DND-41 (cell line): ENCODE results near the gene ROS1.
"Not testable (repeated sequence)": the region's sequence is repeated elsewhere in the genome, so short reads cannot be mapped to it uniquely, and the experiment has no call there.

ENCODE experiments used
- ATAC-seq: fragments of 200-7000 bp; cut with Tn5 transposase; 3 replicates; pipeline ENCODE4 v1.9.1; 2021; ENCODE audit warnings: low read depth; ENCODE audit not compliant: insufficient read depth
- DNase-seq: peaks from one replicate; pipeline ENCODE4 v3.0.0-alpha.2; 2020
- H2AFZ ChIP-seq: 2 replicates; pipeline ENCODE4 v1.6.0; 2012; ENCODE audit warnings: low read depth, low read length
- H3K27ac ChIP-seq: 2 replicates; pipeline ENCODE4 v1.5.1; 2012; ENCODE audit warnings: low read length, inconsistent platforms
- H3K27me3 ChIP-seq: fragments of 200-600 bp; sonication (generic); 2 replicates; pipeline ENCODE4 v1.6.0; 2012; ENCODE audit warnings: low read length, mild to moderate bottlenecking, inconsistent platforms; ENCODE audit not compliant: insufficient read depth, poor library complexity
- H3K36me3 ChIP-seq: 2 replicates; pipeline ENCODE4 v1.5.1; 2012; ENCODE audit warnings: low read length, inconsistent platforms; ENCODE audit not compliant: insufficient read depth
- H3K4me1 ChIP-seq: 2 replicates; pipeline ENCODE4 v1.5.1; 2012; ENCODE audit warnings: mild to moderate bottlenecking, low read length; ENCODE audit not compliant: insufficient read depth
- H3K4me2 ChIP-seq: 2 replicates; pipeline ENCODE4 v1.6.0; 2012; ENCODE audit warnings: mild to moderate bottlenecking, moderate library complexity, low read length, inconsistent platforms; ENCODE audit not compliant: insufficient read depth
- H3K4me3 ChIP-seq, 2 experiments: fragments of 200-600 bp in 1 of 2; shearing (Covaris generic) in 1 of 2; 2 replicates each; pipeline ENCODE4 v1.5.1; 2012 to 2016; ENCODE audit warnings: inconsistent platforms in 2 of 2, low read length in 2 of 2, mild to moderate bottlenecking in 2 of 2, low read depth in 1 of 2, moderate library complexity in 1 of 2
- H3K79me2 ChIP-seq: 2 replicates; pipeline ENCODE4 v1.6.0; 2012; ENCODE audit warnings: low read length, inconsistent platforms; ENCODE audit not compliant: insufficient read depth
- H3K9ac ChIP-seq: 2 replicates; pipeline ENCODE4 v1.6.0; 2012; ENCODE audit warnings: low read depth, mild to moderate bottlenecking, inconsistent platforms, low read length, moderate library complexity
- H3K9me3 ChIP-seq: 2 replicates; pipeline ENCODE4 v1.5.1; 2012; ENCODE audit warnings: low read length, moderate library complexity, mild to moderate bottlenecking, inconsistent platforms; ENCODE audit not compliant: insufficient read depth, severe bottlenecking
- H4K20me1 ChIP-seq: 2 replicates; pipeline ENCODE4 v1.6.0; 2012; ENCODE audit warnings: low read length; ENCODE audit not compliant: insufficient read depth
- CTCF ChIP-seq: IDR thresholded peaks from 2 replicates; pipeline ENCODE4 v1.5.1; 2012; ENCODE audit warnings: borderline replicate concordance, low read length, moderate library complexity, mild to moderate bottlenecking; ENCODE audit not compliant: poor library complexity, severe bottlenecking; ENCODE audit errors: extremely low read depth
- EZH2 ChIP-seq: IDR thresholded peaks from 3 replicates; pipeline ENCODE4 v1.6.1; 2012; ENCODE audit warnings: borderline replicate concordance, low read depth, mild to moderate bottlenecking, moderate library complexity, low read length, inconsistent platforms; ENCODE audit not compliant: severe bottlenecking

ROS1 gene

GRCh38 chr6:117373211-117373813, 52.4 kb downstream of the ROS1 start:
- no peak for ATAC-seq
- no peak for DNase-seq
- no peaks in the 10 kb centered on the region for H3K79me2 ChIP-seq
- no peak overlapping the region for H2AFZ ChIP-seq
- TF ChIP-seq CTCF (no peak), EZH2 (no peak)
- no peaks in the 10 kb centered on the region for H4K20me1 ChIP-seq
- no peak overlapping the region for H3K27ac ChIP-seq
- no peak overlapping the region for H3K4me3 ChIP-seq
- H3K4me2 ChIP-seq = 0 out of 2 replicates have a peak overlapping the region, but pooled peaks have one; percentile 58
- no peaks in the 10 kb centered on the region for H3K36me3 ChIP-seq
- H3K9ac ChIP-seq = no peak overlapping the region
- no peaks in the 10 kb centered on the region for H3K27me3 ChIP-seq
- no peaks in the 10 kb centered on the region for H3K9me3 ChIP-seq
- H3K4me1 ChIP-seq = peaks cover 15% of the 10 kb centered on the region

- peak; percentile 31 for DNase-seq
- Histone ChIP-seq H3K4me2 (peak overlapping the region; percentile 58), H2AFZ (peak overlapping the region; percentile 47), H3K4me3 (peak overlapping the region in 1 of 2 experiments; percentile 51; a peak in 2 of 4 replicates), H3K4me1 (peaks cover 15% of the 10 kb centered on the region)
- not testable (repeated sequence) for H3K27ac ChIP-seq, H3K79me2 ChIP-seq, H3K36me3 ChIP-seq, H3K27me3 ChIP-seq, H4K20me1 ChIP-seq, H3K9ac ChIP-seq, H3K9me3 ChIP-seq
- peak; percentile 69 for ATAC-seq
Measured at GRCh38 chr6:117372289-117372688, 53.5 kb downstream of the ROS1 start.

- H2AFZ ChIP-seq = no peak overlapping the region
- H3K4me3 ChIP-seq = no peak overlapping the region
- H3K27ac ChIP-seq = no peak overlapping the region
- TF ChIP-seq CTCF = no peak
- no peak for TF ChIP-seq EZH2
- no peak overlapping the region for H3K4me2 ChIP-seq
- no peak overlapping the region for H3K9ac ChIP-seq
- H4K20me1 ChIP-seq = no peaks in the 10 kb centered on the region
- DNase-seq (no peak), ATAC-seq (0 out of 3 replicates have a peak, but pooled peaks have one; percentile 12)
- no peaks in the 10 kb centered on the region for H3K36me3 ChIP-seq
- no peaks in the 10 kb centered on the region for H3K27me3 ChIP-seq
- H3K9me3 ChIP-seq = no peaks in the 10 kb centered on the region
- no peaks in the 10 kb centered on the region for H3K79me2 ChIP-seq
- peaks cover 15% of the 10 kb centered on the region for H3K4me1 ChIP-seq
Measured at GRCh38 chr6:117371492-117371891, 54.2 kb downstream of the ROS1 start.

- no peaks in the 10 kb centered on the region for H3K9me3 ChIP-seq
- TF ChIP-seq CTCF = no peak
- TF ChIP-seq EZH2 = no peak
- H3K9ac ChIP-seq = no peak overlapping the region
- H3K27me3 ChIP-seq = no peaks in the 10 kb centered on the region
- no peaks in the 10 kb centered on the region for H3K79me2 ChIP-seq
- ATAC-seq (no peak), DNase-seq (no peak)
- no peak overlapping the region for H2AFZ ChIP-seq
- no peak overlapping the region for H3K4me2 ChIP-seq
- no peaks in the 10 kb centered on the region for H4K20me1 ChIP-seq
- no peaks in the 10 kb centered on the region for H3K36me3 ChIP-seq
- no peaks in the 10 kb centered on the region for H3K4me1 ChIP-seq
- no peak overlapping the region for H3K4me3 ChIP-seq
- no peak overlapping the region for H3K27ac ChIP-seq
Measured at GRCh38 chr6:117359581-117359980, 66.2 kb downstream of the ROS1 start.
